NOMO-1 treated with dmso at 0.1 percent for 144 hours (cell line): ENCODE results near the gene POMT2.
"Not testable (repeated sequence)": the region's sequence is repeated elsewhere in the genome, so short reads cannot be mapped to it uniquely, and the experiment has no call there.

Source experiments
- DNase-seq: peaks from one replicate; lab custom pipeline; 2025; ENCODE audit not compliant: unreplicated experiment; lab: John Stamatoyannopoulos, UW

The POMT2 gene

DNA sequence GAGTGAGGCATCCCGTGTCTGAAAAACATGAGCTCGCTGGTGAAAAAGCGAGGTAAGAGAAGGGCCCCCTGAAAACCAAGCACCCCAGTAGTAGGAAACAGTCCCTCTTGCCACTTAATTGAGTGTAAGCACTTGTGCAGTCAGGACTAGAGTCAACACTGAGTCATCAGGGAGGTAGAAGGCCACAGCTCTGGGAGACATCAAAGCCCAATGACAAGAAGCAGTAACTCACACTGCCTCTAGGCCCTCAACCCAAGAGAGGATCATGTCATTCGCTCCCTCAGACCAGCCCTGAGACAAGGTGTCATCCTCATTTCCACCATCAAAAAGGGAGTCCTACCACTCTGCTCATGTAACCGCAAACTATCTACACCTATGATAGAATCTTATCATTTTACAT is 17.8 kb downstream of the POMT2 start:
- no peak for DNase-seq

DNA sequence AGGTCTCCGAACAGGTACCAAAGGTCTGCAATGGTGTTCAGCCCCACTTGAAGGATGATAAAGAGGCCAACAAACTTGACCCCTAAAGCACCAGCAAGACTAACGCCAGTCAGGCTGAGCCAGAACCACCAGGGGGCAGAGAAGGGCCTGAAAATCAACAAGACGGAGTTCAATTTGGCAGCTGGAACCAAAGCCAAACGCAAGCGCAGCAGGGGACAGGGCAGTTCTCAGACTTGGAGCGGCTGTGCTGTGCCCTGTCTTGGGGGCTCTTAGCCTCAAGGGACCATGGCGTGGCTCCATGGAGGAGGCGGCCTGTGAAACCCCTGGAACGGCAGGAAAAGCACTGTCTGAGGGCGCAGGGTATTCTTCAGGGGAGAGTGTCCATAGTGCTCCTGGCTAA is 19.6 kb downstream of the POMT2 start:
- DNase-seq, result peak; percentile 45

DNA sequence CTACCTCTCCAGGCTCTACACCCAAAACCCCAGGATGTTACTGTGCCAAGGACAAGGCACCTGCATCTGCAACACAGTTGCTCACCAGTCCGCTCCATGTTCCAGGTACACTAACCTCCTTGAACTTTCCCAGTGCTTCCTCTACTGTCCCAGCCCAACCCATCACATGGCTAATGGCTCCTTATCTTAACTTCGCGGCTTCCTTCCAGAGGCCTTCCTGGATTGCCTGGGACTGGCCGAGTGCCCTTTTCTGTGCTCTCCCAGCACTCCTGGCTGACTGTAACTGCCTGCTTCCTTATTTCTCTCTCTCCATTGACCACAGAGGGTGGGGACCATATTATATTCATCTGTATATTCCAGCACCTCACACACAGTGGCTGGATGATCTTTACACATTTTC is 20.9 kb downstream of the POMT2 start:
- no peak for DNase-seq

DNA sequence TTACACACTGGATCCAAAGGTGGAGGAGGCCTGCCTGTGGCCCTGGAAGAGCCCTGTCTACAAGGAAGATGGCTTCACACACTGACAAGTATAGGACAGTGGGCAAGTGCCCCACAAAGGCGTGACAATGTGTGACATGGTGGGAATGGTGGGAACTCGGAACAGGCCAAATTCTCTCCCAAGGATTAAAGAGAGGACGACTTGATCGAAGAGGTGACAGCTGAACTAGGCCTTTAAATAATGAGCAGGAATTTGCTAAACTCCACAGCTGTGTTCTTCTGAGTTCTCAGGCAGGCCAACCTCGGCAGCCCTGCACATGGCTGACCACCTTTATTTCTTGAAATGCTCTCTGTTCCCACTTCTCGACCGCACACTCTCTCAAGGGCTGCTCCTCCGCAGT is 23.8 kb downstream of the POMT2 start:
- DNase-seq, result no peak

DNA sequence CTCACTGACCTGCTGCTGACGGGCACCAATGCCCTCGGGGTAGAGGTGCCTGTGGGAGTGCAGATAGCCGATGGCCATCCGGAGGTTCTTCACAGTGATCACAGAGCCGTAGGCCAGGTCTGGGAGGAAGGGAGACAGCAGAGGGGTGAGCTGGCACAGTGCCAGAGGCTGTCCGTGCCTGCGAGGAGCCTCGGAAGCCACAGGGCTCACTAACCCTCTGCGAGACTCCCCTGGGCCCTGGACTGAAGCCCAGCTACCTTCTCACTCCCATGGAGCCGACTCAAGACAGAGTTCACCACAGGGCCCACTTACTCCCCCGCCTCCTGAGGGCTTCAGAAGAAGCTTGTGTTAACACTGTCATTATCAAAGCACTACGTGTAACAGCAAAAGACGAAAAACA is 24.5 kb downstream of the POMT2 start:
- DNase-seq, result no peak

DNA sequence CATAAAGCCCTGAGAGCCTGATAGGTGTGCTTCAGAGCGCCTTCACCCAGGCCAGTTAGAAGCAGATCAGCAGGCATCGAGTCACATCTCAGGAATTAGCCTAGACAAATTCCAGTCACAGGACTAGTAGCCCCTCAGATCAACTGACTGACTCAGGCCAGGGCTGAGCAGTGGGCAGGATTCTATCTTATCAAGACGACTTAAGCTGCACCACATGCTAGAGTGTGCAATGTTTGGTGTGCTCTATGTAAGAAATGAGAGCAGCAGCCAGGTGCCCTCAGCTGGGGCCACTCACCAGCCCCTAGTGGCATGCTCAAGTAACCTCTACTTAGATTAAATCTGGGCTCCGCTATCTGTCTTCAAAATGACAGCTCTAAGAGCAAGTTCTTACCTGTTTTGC is 30.0 kb downstream of the POMT2 start:
- no peak for DNase-seq

DNA sequence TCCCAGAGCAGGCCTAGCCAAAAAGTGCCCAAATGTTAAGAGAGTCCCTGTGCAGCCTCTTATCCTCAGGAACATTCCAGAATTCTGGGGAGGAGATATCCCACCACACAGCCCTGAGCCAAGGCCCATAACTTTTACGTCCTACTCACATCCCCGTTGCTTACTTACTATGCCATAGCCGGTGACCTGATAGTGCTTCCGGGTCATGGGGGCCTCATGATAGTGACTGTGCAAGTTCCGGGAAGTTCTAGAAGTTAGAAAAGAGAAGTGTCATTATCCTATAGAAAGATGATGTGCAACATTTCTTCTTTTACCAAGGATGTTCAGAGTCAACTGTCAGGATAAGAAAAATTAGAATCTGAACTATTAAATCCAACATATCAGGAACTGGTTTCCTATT is 34.1 kb downstream of the POMT2 start:
- no peak for DNase-seq

DNA sequence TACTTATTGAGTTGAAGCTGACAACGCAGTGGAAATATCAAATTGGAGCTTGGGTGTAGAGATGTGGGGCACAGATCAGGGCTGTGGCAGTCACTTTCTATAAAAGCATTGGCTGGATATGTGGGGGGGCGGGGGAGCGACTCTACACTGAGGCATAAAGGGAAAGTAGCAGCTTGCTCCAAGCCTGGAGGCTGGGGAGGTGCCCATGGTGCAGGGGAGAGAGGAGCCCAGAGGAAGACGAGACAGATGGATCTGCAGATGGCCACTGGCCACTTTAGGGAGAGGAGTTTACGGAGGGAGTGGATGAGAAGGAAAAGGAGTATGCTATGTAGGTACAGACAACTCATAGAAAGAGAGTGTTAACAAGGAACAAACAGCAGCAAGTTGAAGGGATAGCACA is 36.2 kb downstream of the POMT2 start:
- DNase-seq, result no peak

DNA sequence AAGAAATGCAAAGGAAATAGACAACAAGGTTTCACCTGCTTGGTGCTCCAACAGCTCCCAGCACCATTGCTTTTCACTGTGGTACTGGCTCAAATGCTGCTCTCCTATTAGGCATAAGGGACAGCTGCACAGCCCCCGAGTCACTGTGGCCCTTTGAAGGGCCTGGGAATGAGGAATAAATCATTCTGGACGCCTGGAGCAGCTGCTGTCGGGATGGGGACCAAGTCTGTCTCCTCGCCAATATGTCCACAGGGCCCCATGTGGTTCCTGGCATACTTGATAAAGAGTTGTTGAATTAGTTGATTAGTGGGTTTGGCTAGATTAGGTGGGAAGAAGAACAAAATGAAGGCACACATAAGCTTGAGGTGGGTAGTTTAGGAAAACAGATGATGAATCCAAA is 36.6 kb downstream of the POMT2 start:
- DNase-seq, result no peak

DNA sequence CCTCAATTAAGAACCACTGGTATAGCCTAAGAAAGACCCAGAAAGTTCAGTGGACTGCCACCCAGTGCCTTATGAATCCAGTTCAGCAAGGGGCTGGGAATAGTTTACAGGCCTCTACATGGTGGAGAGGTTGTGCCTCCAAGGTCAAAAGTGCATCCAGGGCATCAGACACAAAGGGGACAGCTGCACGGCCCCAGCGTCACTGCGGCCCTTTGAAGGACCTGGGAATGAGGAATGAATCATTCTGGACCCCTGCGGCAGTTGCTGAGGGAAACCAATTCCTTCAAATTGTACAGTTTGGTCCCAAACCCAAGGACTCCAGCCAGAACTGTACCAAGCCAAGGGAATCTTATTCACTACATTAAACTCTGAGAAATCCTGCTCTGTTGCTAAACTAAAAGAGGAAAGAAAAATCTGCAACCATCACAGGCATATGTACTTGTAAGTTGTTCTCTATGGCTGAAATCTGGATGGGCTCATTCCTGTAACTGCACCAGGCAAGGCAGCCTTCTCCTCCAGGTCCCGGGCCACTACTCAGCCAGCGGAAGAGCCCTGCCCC is 38.8 kb downstream of the POMT2 start:
- DNase-seq, result no peak

DNA sequence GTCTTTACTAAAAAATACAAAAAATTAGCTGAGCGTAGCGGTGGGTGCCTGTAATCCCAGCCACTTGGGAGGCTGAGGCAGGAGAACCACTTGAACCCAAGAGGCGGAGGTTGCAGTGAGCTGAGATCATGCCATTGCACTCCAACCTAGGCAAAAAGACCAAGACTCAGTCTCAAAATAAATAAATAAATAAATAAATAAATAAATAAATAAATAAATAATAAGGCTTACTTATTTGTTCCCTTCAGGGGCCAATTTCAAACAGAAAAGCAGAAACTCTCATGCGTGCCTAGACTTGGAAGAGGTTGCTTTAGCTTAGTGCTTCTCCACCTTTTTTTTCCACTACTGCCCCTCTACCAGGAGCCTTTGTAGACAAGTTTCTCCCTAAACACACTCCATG is 39.8 kb downstream of the POMT2 start:
- not testable (repeated sequence) for DNase-seq

DNA sequence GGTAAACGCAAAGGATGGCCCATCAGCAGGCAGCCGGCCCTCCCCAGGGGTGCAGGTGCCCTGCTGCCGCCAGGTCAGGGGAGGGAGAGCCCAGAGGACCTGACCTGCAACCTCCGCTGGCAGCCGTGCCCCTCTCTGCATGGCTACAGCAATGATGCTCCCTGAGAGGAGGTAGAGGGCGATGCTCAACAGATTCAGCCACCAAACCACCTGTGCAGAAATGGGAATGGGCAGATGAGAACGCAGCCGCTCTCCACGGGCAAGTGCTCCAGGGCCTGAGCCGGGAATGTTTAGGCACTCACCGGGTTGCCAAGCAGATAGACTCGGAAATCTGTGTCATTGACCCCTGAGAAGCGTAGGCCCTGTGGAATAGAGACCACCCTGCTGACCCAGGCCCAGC is 41.0 kb downstream of the POMT2 start:
- no peak for DNase-seq

DNA sequence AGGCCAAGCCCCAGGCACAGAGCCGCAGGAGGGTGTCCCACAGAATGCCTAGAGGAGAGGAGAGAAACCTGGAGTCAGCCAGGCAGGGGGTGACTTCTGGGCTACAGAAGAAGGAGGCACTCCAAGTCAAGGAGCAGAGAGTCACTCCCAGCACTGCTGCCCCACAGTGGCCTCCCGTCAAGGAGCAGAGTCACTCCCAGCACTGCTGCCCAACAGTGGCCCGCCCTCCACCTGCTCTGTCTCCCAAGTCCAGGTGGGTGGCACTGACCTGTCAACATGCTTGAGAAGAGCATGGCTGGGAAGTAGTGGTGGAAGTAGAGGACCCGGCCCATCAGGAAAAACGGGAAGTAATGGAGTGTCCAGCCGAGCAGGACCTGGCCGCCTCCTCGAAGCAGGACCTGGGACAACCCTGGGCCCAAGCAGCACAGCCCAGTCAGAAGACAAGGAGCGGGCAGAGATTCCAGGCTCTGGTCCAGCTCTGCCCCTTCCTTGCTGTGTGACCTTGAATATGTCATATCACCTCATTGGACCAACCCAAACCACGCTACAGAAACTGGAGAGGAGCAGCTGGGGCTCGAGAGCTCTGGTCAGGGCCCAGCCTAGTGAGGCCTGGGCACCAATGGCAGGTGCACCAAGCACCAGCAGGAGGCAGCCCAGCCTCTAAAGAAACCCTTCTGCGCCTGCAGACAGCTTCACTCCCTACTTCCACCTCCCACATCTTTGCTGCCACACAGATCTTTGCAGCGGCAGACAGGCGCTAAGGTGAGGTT is 42.0 kb downstream of the POMT2 start:
- DNase-seq, result no peak

DNA sequence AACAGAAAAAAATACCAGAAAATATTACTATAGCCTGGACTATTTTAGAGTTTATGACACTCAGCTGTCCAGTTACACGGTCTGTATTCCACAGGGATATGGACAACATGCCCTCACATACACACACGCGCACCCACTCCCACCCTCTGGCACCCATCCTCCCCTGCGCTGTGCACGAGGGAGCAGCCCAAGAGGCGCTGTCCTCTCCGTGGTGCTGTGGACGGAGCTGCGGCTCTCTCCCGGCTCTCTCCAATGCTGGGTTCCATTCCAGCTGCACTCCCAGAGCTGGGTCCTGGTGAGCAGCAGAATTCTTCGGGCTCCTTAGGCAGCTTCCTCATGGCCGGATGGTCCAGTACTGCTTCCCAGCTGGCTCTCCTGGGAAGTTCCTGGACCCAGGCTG is 43.7 kb downstream of the POMT2 start:
- no peak for DNase-seq

DNA sequence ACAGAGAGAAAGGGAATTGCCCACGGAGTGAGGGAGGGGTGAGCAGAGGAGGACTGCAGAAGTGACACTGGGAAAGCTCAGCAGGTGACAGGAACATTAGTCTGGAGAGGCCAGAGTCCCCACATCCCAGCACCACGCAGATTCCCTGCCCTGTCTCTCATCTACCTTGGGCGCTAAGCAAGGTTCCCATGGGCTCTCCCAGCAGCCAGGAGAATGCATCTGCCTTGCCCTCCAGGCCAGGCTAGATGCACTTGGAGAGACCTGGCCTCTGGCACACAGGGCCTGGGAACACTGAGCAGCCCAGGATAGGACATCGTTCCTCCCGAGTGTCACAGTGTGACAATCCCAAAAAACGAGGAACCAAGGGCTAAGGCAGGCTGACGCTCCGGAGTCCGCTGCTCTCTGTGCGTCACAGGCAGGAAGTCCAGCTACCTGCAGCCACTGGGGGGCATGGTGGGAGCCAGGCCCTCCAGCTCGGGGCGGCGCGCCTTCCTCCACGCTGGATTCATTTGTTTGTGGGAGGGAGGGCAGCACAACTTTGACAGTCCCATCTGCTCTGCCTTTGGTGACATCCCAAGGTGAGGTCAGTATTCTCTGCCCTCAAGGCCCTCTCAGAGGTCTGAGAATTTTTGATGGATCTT is 44.3 kb downstream of the POMT2 start:
- no peak for DNase-seq

DNA sequence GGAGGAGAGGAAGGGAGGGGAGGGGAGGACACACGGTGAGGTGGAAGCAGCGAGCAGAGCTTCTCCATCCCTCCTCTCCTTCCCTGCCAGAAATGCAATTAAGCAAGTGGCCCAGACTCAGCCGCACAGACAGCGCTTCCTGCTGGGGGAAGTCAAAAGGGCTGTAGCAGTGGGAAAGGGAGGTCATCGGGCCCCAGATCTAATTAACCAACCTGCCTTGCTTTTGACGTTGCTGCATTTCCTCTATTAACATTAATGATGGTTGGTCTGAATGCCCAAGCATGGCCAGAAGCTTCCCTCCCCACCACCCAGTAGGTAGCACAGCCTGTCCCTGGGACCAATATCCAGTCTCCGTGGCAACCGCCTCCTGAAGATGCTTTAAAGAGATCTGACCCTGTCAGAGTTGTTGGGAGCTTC is 45.1 kb downstream of the POMT2 start:
- DNase-seq, result no peak

DNA sequence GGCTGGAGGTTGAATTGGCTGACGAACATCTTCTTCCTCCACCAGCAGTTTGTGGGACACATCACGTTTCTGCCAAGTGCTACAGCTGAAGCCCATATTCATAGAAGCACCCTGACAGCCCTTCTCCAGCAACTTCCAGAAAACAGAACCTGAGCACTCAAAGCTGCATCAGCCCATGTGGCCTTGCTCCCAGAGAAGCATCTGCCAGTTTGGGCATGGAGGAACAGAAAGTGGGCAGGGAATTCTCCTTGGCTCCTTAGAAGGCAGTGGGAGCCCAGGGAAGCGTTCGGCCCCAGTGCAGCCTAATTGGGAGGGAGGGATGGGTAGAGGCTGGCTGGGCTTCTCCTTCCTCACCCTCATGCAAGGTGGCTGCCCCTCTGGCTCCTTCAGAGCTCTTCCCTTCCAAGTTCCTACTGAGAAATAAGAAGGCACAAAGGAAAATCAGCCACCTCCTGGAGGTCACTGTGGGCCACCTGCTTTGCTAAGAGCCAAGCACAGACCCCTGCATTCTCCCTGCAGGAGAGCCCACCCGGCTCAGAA is 45.6 kb downstream of the POMT2 start:
- no peak for DNase-seq

DNA sequence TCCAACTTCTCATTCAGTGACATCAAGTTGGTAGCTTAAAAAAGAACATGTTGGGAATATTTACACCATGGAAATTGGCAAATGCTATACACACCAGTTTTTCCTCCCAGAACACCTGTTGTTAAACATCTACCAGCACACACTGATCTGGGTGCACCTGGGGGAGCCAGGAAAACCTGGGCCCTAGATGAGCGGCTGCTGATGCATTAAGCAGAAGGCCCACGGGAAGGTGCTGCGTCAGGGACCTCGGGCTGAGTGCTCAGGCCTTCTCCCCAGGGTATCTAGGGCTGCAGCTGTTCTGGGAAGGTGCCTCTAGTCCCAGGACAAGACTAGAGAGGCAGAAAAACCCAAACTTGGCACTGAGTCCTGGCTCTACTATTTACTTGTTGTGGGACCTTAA is 46.9 kb downstream of the POMT2 start:
- DNase-seq, result no peak

DNA sequence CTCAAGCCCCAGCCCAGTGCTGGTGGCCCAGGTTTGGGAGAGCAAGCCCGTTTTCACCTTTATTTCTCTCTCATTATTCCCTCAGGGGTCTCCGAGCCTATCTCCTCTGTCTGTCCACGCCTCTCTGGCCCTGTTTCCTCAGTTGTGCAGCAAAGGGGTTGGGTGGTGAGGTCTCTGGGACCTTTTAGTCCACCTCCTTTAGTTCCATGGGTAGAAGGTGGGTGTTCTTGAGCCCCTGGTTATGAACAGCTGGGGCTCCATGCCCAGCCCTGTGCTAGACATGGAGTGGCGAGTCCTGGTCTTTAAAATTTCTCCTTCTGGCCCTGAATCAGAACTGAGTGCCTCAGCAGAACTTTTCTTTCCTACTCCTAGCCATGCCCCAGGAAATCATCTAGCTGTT is 48.4 kb downstream of the POMT2 start:
- DNase-seq, result no peak

DNA sequence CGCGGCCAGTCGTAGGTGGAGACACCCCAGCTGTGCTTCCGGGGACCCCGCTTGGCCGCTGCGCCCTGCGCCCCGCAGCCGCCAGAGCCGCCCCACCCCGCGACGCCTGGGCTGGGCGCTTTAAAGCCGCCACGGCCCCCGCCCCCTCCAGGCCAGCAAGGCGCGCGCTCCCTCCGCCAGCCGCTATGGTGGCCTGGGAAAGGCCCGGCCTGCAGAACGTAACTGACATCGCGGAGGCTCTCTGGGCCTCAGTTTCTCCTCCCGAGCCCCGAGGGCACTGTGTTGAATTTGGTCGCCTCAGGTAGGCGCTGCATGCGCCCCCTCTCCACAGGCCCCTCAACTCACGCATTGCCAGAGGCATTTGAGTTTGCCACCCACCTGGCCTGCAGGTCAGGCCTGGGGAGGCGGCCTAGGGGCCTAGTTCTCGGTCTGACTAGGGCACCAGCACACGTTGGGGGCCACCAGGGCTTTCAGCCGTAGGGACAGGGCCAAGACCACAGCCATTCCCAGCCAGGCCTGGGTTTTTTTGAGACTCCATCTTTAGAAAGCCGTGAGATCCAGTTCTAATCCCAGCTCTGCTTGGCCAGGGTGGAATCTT is 49.5 kb downstream of the POMT2 start, which contains the start of gene NGB:
NGB (minus strand) TSS at position 94 of the 598 bp plus-strand sequence. CDS start 269 bp downstream, outside the sequence.
- no peak for DNase-seq

DNA sequence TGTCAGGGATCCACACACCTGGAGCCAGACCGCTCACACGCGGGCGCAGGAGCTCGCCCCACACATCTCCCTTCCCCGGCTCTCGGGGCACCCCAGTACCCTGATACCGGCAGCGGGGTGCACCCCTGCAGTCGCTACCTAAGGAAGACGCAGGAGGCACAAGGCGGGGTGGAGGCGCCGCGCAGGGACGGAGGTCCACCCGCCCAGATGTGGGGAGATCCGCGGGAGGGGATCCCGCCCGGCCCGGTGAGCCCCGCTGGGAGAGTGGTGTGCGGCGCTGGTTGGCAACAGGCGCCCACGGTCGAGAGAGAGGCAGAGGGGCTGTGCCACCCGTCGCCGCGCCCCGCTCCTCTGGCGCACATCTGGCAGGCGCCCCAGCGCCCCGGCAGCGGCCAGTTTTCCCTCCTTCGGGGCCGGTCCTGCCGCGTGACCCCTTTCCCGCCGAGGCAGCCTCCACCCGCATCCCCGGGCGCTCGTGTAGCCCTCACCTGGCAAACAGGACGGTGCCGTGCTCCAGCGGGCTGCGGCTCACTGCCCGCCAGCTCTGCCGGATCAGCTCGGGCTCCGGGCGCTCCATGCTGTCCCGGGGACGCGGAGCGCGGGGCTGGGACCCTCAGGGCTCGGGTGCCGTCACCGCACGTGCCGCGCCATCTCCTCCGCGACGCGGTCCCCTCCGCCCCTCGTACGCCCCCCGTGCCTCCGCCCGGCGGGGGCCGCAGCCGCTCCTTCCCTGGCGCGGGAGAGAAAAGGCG is 50.1 kb downstream of the POMT2 start:
- no peak for DNase-seq
